Activated naive CD4-positive, alpha-beta T cell treated with anti-CD3 and anti-CD28 coated beads for 36 hours (primary cell): ENCODE results near the gene TNFRSF19. TPM values are rescaled to one million over a fixed set of nuclear protein-coding genes. Genes with fewer than 3 reads are reported as not detected.

Experiments
- CTCF ChIA-PET: fragments of 350-600 bp; sonication (Branson Sonifier 250); formaldehyde crosslinking; loops from one replicate; lab custom pipeline; 2021; ENCODE audit warnings: antibody characterized with exemption; lab: Charles Lee
- DNase-seq: peaks from one replicate; pipeline ENCODE4 v3.0.0-alpha.2; 2020
- H3K27ac Mint-ChIP-seq: one replicate; pipeline ENCODE4 v1.8.0; 2021; ENCODE audit warnings: mild to moderate bottlenecking, mixed read lengths
- H3K27me3 Mint-ChIP-seq: one replicate; pipeline ENCODE4 v1.8.0; 2021; ENCODE audit warnings: low read depth, mixed read lengths
- H3K36me3 Mint-ChIP-seq: one replicate; pipeline ENCODE4 v1.8.0; 2021; ENCODE audit warnings: low read depth, mixed read lengths
- H3K4me1 Mint-ChIP-seq: one replicate; pipeline ENCODE4 v1.8.0; 2021; ENCODE audit warnings: low read depth, mixed read lengths
- H3K4me3 Mint-ChIP-seq: one replicate; pipeline ENCODE4 v1.8.0; 2021; ENCODE audit warnings: mild to moderate bottlenecking, moderate library complexity, mixed read lengths
- H3K9me3 Mint-ChIP-seq: one replicate; pipeline ENCODE4 v1.8.0; 2021; ENCODE audit warnings: mixed read lengths
- intact Hi-C: fragments of 100-400 bp; cut with micrococcal nuclease; formaldehyde crosslinking; loops from one replicate; pipeline ENCODE4 v1.15.1; 2023
- total RNA-seq, 2 experiments: library from RNA; stranded (reverse); gene quantifications; one replicate each; pipeline ENCODE4 v1.2.3, GENCODE V29; 2021

TNFRSF19 gene
- total RNA-seq, 2 experiments from 2014 or later, result not detected

DNA sequence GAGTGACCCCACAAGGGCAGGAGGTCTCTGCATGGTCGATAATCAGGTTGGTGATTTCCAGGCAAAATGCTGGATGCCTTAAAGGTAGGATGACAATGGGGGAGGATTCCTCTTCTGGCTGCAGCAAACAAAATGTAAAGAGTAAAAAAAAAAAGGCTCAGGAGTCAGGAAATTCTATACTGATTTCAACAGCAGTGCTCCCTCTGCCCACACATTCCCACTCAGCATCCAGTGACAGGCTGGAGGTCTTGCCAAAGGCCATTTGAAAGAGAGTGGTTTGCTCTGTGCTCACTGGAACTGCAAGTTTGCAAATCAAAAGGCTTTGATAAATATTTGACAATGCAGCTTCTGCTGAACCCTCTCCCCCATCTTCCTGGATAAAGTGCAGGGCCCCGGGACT, 135.4 kb downstream of the TNFRSF19 start:
- DNase-seq, result no peak
- no peak overlapping the region for H3K27ac Mint-ChIP-seq
- H3K9me3 Mint-ChIP-seq, result no peaks in the 10 kb centered on the region
- intact Hi-C loops, result no loop called here
- no peaks in the 10 kb centered on the region for H3K36me3 Mint-ChIP-seq
- H3K27me3 Mint-ChIP-seq, result no peaks in the 10 kb centered on the region
- H3K4me3 Mint-ChIP-seq, result no peak overlapping the region
- no peaks in the 10 kb centered on the region for H3K4me1 Mint-ChIP-seq
- CTCF ChIA-PET, result no interaction called here

DNA sequence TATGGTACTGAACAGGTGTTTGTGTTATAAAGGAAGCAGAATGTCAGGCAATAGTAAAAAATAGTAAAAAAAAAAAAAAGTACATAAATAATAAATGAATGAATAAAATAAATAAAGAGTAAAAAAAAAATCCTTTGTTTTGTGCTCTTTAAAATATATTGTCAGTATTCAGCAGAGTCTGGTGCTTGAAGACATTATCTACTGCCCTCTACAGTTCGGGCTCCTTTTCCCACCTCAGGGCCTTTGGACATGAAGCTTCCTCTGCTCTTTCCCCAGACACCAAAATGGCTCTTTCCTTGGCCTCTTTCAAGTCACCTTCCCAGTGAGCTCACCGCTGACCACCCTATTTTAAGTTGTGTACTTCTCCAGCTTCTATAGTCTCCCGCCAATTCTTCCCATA, 137.5 kb downstream of the TNFRSF19 start:
- DNase-seq, result peak; percentile 26
- Mint-ChIP-seq H3K36me3 (no peaks in the 10 kb centered on the region), H3K4me3 (no peak overlapping the region), H3K27me3 (no peaks in the 10 kb centered on the region), H3K27ac (no peak overlapping the region), H3K9me3 (peaks cover 4% of the 10 kb centered on the region), H3K4me1 (no peaks in the 10 kb centered on the region)
- intact Hi-C loops, result loop anchor here (2.0 kb wide), 1 partner anchor 241 kb away; no protein-coding TSS in a partner anchor
- CTCF ChIA-PET, result interaction anchor here (0.5 to 1.3 kb wide), 3 partner anchors 10 to 228 kb away, joined by 3 read pairs; no protein-coding TSS in a partner anchor

GRCh38 chr13:23709536-23709935, 139.3 kb downstream of the TNFRSF19 start:
- intact Hi-C loops, result no loop called here
- no peak for DNase-seq
- Mint-ChIP-seq H3K36me3 (no peaks in the 10 kb centered on the region), H3K4me1 (no peaks in the 10 kb centered on the region), H3K27me3 (no peaks in the 10 kb centered on the region), H3K27ac (no peak overlapping the region), H3K4me3 (no peak overlapping the region), H3K9me3 (peaks cover 4% of the 10 kb centered on the region)
- CTCF ChIA-PET, result no interaction called here

DNA sequence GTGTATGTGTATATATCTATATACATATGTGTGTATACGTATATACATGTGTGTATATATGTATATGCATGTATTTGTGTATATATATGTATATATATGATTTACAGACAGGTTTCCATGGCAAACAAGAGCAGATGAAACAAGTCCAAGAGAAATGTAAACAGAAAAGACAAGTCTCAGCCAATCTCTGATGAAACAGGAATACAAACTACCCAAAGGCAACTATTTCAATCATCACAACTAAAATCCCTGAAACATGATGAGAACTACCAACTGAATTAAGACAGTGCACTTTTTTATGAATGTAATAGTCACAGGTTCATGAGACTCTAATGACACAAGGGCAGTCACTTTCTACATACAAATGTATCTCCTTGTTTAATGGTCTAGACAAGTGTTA, 140.2 kb downstream of the TNFRSF19 start:
- H3K27me3 Mint-ChIP-seq, result no peaks in the 10 kb centered on the region

GRCh38 chr13:23711355-23711754, 141.1 kb downstream of the TNFRSF19 start:
- intact Hi-C loops, result no loop called here
- no peak overlapping the region for H3K4me3 Mint-ChIP-seq
- H3K4me1 Mint-ChIP-seq, result no peaks in the 10 kb centered on the region
- DNase-seq, result no peak
- CTCF ChIA-PET, result no interaction called here
- H3K36me3 Mint-ChIP-seq, result no peaks in the 10 kb centered on the region
- H3K27ac Mint-ChIP-seq, result no peak overlapping the region
- H3K9me3 Mint-ChIP-seq, result peaks cover 4% of the 10 kb centered on the region
- no peaks in the 10 kb centered on the region for H3K27me3 Mint-ChIP-seq

More for the DNA sequence above, 140.2 kb downstream of the TNFRSF19 start:
- Mint-ChIP-seq H3K9me3 (peaks cover 4% of the 10 kb centered on the region), H3K36me3 (no peaks in the 10 kb centered on the region), H3K4me3 (no peak overlapping the region), H3K4me1 (no peaks in the 10 kb centered on the region), H3K27ac (no peak overlapping the region)
- DNase-seq, result no peak
- CTCF ChIA-PET, result no interaction called here
- intact Hi-C loops, result no loop called here

DNA sequence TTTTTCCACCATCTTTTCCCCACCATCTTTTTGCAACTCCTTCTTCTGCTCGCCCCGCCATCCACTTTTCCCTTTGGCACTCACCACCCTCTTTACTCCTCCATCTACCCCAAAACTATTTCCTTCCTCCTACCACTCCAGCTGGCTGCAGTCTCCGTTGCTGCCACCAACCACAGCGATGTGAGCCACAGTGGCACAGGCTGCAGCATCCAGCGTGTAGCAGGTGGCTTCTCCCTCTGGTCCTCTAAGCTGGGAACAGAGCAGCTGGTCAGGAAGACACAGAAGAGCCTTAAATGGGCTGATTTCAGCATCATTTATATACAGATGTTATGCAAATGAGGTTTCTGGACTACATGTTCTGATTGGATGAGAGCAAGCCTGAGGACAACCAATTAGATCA, 144.5 kb downstream of the TNFRSF19 start:
- Mint-ChIP-seq H3K4me3 (no peak overlapping the region), H3K36me3 (no peaks in the 10 kb centered on the region), H3K4me1 (peaks cover 17% of the 10 kb centered on the region), H3K27ac (no peak overlapping the region), H3K9me3 (peaks cover 4% of the 10 kb centered on the region), H3K27me3 (no peaks in the 10 kb centered on the region)
- intact Hi-C loops, result loop anchor here (1.0 kb wide), 1 partner anchor 157 kb away; no protein-coding TSS in a partner anchor
- no peak for DNase-seq
- CTCF ChIA-PET, result no interaction called here

GRCh38 chr13:23715092-23715761, 145.0 kb downstream of the TNFRSF19 start:
- Mint-ChIP-seq H3K36me3 (no peaks in the 10 kb centered on the region), H3K4me1 (peaks cover 17% of the 10 kb centered on the region), H3K9me3 (peaks cover 4% of the 10 kb centered on the region), H3K4me3 (no peak overlapping the region), H3K27ac (no peak overlapping the region), H3K27me3 (no peaks in the 10 kb centered on the region)
- DNase-seq, result no peak
- CTCF ChIA-PET, result no interaction called here
- intact Hi-C loops, result loop anchor here (1.0 kb wide), 1 partner anchor 156 kb away; no protein-coding TSS in a partner anchor

GRCh38 chr13:23715762-23716235, 145.6 kb downstream of the TNFRSF19 start:
- intact Hi-C loops, result loop anchor here (1.0 kb wide), 1 partner anchor 156 kb away; no protein-coding TSS in a partner anchor
- H3K4me1 Mint-ChIP-seq, result peaks cover 17% of the 10 kb centered on the region
- CTCF ChIA-PET, result no interaction called here
- peaks cover 4% of the 10 kb centered on the region for H3K9me3 Mint-ChIP-seq
- H3K36me3 Mint-ChIP-seq, result no peaks in the 10 kb centered on the region
- H3K4me3 Mint-ChIP-seq, result no peak overlapping the region
- no peak overlapping the region for H3K27ac Mint-ChIP-seq
- peak; percentile 16 for DNase-seq
- no peaks in the 10 kb centered on the region for H3K27me3 Mint-ChIP-seq

DNA sequence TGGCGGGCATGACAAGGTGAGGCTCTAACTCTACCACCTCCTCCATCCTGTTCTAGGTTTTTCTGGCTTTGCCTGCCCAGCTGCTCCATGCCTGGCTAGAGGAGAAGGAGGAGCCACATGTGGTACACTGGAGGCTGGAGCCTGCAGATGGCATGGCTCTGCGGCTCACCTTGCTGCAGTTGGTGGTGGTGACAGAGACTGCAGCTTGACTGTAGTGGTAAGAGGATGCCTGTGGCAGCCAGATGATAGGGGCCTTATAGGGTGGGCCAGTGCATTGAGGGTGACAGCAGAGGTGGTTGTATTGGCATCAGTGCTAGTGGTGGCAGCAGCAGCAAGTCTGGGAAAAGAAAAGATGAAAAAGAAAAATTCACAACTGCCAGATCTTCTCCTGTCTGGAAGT, 146.2 kb downstream of the TNFRSF19 start:
- CTCF ChIA-PET, result no interaction called here
- intact Hi-C loops, result no loop called here
- no peak for DNase-seq
- H3K4me3 Mint-ChIP-seq, result no peak overlapping the region
- H3K9me3 Mint-ChIP-seq, result peaks cover 4% of the 10 kb centered on the region
- no peaks in the 10 kb centered on the region for H3K36me3 Mint-ChIP-seq
- H3K4me1 Mint-ChIP-seq, result peaks cover 17% of the 10 kb centered on the region
- H3K27ac Mint-ChIP-seq, result no peak overlapping the region
- no peaks in the 10 kb centered on the region for H3K27me3 Mint-ChIP-seq

GRCh38 chr13:23718996-23719395, 148.8 kb downstream of the TNFRSF19 start:
- Mint-ChIP-seq H3K27ac (no peak overlapping the region), H3K4me1 (peaks cover 17% of the 10 kb centered on the region), H3K36me3 (no peaks in the 10 kb centered on the region), H3K9me3 (no peaks in the 10 kb centered on the region), H3K27me3 (no peaks in the 10 kb centered on the region), H3K4me3 (no peak overlapping the region)
- DNase-seq, result no peak
- intact Hi-C loops, result no loop called here
- CTCF ChIA-PET, result interaction anchor here (1.0 to 1.1 kb wide), 2 partner anchors 22 to 52 kb away, joined by 3 read pairs; no protein-coding TSS in a partner anchor

- no peaks in the 10 kb centered on the region for H3K9me3 Mint-ChIP-seq
- no peak overlapping the region for H3K27ac Mint-ChIP-seq
- CTCF ChIA-PET, result no interaction called here
Measured at GRCh38 chr13:23722726-23723453, 152.7 kb downstream of the TNFRSF19 start.

DNA sequence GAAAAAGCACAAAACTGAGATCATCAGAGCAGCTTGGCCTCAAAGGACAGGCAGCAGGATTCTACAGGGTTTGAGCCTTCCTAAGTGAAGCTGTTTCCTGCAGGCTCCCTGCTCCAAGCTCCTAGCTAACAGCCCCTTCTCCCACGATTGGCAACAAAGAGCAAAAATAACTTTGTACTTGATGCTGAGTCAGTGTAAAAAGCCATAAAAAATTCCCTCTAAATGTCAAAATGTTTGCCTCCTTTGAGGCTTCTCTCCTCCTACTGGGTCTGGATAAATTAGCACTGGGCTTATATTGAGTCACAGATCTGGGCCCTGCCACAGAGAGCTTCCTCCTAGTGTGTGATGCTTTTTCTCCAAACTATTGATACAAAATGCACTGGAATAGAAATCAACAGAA, 153.3 kb downstream of the TNFRSF19 start:
- DNase-seq, result no peak
- no peak overlapping the region for H3K27ac Mint-ChIP-seq
- H3K27me3 Mint-ChIP-seq, result no peaks in the 10 kb centered on the region
- H3K9me3 Mint-ChIP-seq, result no peaks in the 10 kb centered on the region
- intact Hi-C loops, result no loop called here
- no peaks in the 10 kb centered on the region for H3K36me3 Mint-ChIP-seq
- no peak overlapping the region for H3K4me3 Mint-ChIP-seq
- peaks cover 10% of the 10 kb centered on the region for H3K4me1 Mint-ChIP-seq
- CTCF ChIA-PET, result no interaction called here

More at GRCh38 chr13:23722726-23723453, 152.7 kb downstream of the TNFRSF19 start:
- Mint-ChIP-seq H3K36me3 (no peaks in the 10 kb centered on the region), H3K4me3 (no peak overlapping the region), H3K4me1 (peaks cover 13% of the 10 kb centered on the region), H3K27me3 (no peaks in the 10 kb centered on the region)
- no peak for DNase-seq
- intact Hi-C loops, result no loop called here
